Activated T-helper 17 cell treated with anti-CD3 and anti-CD28 coated beads, Interleukin-2, amount 50 U/mL, for 72 hours (primary cell): ENCODE results near the gene NPDC1. TPM values are rescaled to one million over a fixed set of nuclear protein-coding genes. Genes with fewer than 3 reads are reported as not detected.
"Not testable (repeated sequence)": the region's sequence is repeated elsewhere in the genome, so short reads cannot be mapped to it uniquely, and the experiment has no call there.

Experiments
- ATAC-seq: fragments of 150-1000 bp; cut with Tn5 transposase; replicated peaks from 2 replicates; pipeline ENCODE4 v1.10.0; 2021; ENCODE audit warnings: mild to moderate bottlenecking, moderate library complexity
- H3K27ac Mint-ChIP-seq: one replicate; pipeline ENCODE4 v1.8.0; 2022; ENCODE audit warnings: mixed read lengths
- H3K27me3 Mint-ChIP-seq: one replicate; pipeline ENCODE4 v1.8.0; 2022; ENCODE audit warnings: mixed read lengths
- H3K36me3 Mint-ChIP-seq: one replicate; pipeline ENCODE4 v1.8.0; 2022; ENCODE audit warnings: low read depth, mild to moderate bottlenecking, mixed read lengths
- H3K4me1 Mint-ChIP-seq: one replicate; pipeline ENCODE4 v1.8.0; 2022; ENCODE audit warnings: mixed read lengths
- H3K4me3 Mint-ChIP-seq: one replicate; pipeline ENCODE4 v1.8.0; 2022; ENCODE audit warnings: mild to moderate bottlenecking, mixed read lengths
- H3K9me3 Mint-ChIP-seq: one replicate; pipeline ENCODE4 v1.8.0; 2022; ENCODE audit warnings: mixed read lengths
- total RNA-seq, 2 donors: library from RNA; stranded (reverse); gene quantifications; one replicate each; pipeline ENCODE4 v1.2.3, GENCODE V29; 2022

Gene NPDC1
- total RNA-seq, 2 donors from 2014 or later, result 66.3 to 96.1 TPM

- Mint-ChIP-seq H3K9me3 (no peaks in the 10 kb centered on the region), H3K27ac (no peak overlapping the region)
- ATAC-seq, result no peak
Observed at GRCh38 chr9:137012694-137013570, 33.0 kb downstream of the NPDC1 start.

GRCh38 chr9:137011907-137012675 is 33.9 kb downstream of the NPDC1 start:
- no peaks in the 10 kb centered on the region for H3K9me3 Mint-ChIP-seq
- H3K36me3 Mint-ChIP-seq, result peaks cover 13% of the 10 kb centered on the region
- no peaks in the 10 kb centered on the region for H3K27me3 Mint-ChIP-seq
- no peak overlapping the region for H3K27ac Mint-ChIP-seq
- no peaks in the 10 kb centered on the region for H3K4me1 Mint-ChIP-seq
- no peak for ATAC-seq
- no peak overlapping the region for H3K4me3 Mint-ChIP-seq

More at GRCh38 chr9:137012694-137013570, 33.0 kb downstream of the NPDC1 start:
- Mint-ChIP-seq H3K27me3 (no peaks in the 10 kb centered on the region), H3K4me3 (no peak overlapping the region), H3K4me1 (no peaks in the 10 kb centered on the region), H3K36me3 (peaks cover 13% of the 10 kb centered on the region)

- ATAC-seq, result no peak
- Mint-ChIP-seq H3K9me3 (no peaks in the 10 kb centered on the region), H3K27ac (no peak overlapping the region), H3K27me3 (no peaks in the 10 kb centered on the region), H3K4me3 (no peak overlapping the region), H3K36me3 (peaks cover 8% of the 10 kb centered on the region), H3K4me1 (no peaks in the 10 kb centered on the region)
Observed at GRCh38 chr9:137011156-137011555, 34.8 kb downstream of the NPDC1 start.

GRCh38 chr9:137009938-137010732 is 35.8 kb downstream of the NPDC1 start:
- no peak overlapping the region for H3K4me3 Mint-ChIP-seq
- no peaks in the 10 kb centered on the region for H3K27me3 Mint-ChIP-seq
- H3K9me3 Mint-ChIP-seq, result no peaks in the 10 kb centered on the region
- no peak overlapping the region for H3K27ac Mint-ChIP-seq
- ATAC-seq, result no peak
- no peaks in the 10 kb centered on the region for H3K4me1 Mint-ChIP-seq
- peaks cover 8% of the 10 kb centered on the region for H3K36me3 Mint-ChIP-seq

- Mint-ChIP-seq H3K36me3 (peaks cover 8% of the 10 kb centered on the region), H3K9me3 (no peaks in the 10 kb centered on the region), H3K4me3 (no peak overlapping the region), H3K27me3 (no peaks in the 10 kb centered on the region), H3K27ac (no peak overlapping the region), H3K4me1 (no peaks in the 10 kb centered on the region)
- ATAC-seq, result no peak
Observed at GRCh38 chr9:137009217-137009616, 36.8 kb downstream of the NPDC1 start.

GRCh38 chr9:137008312-137008711 is 37.7 kb downstream of the NPDC1 start:
- no peaks in the 10 kb centered on the region for H3K27me3 Mint-ChIP-seq
- no peak overlapping the region for H3K4me3 Mint-ChIP-seq
- H3K36me3 Mint-ChIP-seq, result peaks cover 8% of the 10 kb centered on the region
- no peaks in the 10 kb centered on the region for H3K4me1 Mint-ChIP-seq
- no peaks in the 10 kb centered on the region for H3K9me3 Mint-ChIP-seq
- no peak overlapping the region for H3K27ac Mint-ChIP-seq
- no peak for ATAC-seq

- no peaks in the 10 kb centered on the region for H3K4me1 Mint-ChIP-seq
- H3K36me3 Mint-ChIP-seq, result peaks cover 8% of the 10 kb centered on the region
Observed at GRCh38 chr9:137007816-137008270, 38.1 kb downstream of the NPDC1 start.

GRCh38 chr9:137007108-137007815 is 38.7 kb downstream of the NPDC1 start:
- Mint-ChIP-seq H3K4me3 (no peak overlapping the region), H3K27ac (no peak overlapping the region), H3K27me3 (no peaks in the 10 kb centered on the region), H3K9me3 (no peaks in the 10 kb centered on the region), H3K36me3 (peaks cover 8% of the 10 kb centered on the region), H3K4me1 (no peaks in the 10 kb centered on the region)
- no peak for ATAC-seq

More at GRCh38 chr9:137007816-137008270, 38.1 kb downstream of the NPDC1 start:
- Mint-ChIP-seq H3K4me3 (no peak overlapping the region), H3K27me3 (no peaks in the 10 kb centered on the region), H3K9me3 (no peaks in the 10 kb centered on the region), H3K27ac (no peak overlapping the region)
- ATAC-seq, result no peak

- peak; percentile 61 for ATAC-seq
- Mint-ChIP-seq H3K4me1 (no peaks in the 10 kb centered on the region), H3K4me3 (no peak overlapping the region), H3K9me3 (no peaks in the 10 kb centered on the region), H3K27ac (no peak overlapping the region), H3K27me3 (no peaks in the 10 kb centered on the region), H3K36me3 (peaks cover 3% of the 10 kb centered on the region)
Observed at GRCh38 chr9:137006116-137007003, 39.6 kb downstream of the NPDC1 start.

- H3K4me1 Mint-ChIP-seq, H3K27ac Mint-ChIP-seq, H3K36me3 Mint-ChIP-seq, H3K4me3 Mint-ChIP-seq, ATAC-seq, H3K27me3 Mint-ChIP-seq, H3K9me3 Mint-ChIP-seq: not testable (repeated sequence)
Observed at GRCh38 chr9:137004285-137004684, 41.7 kb downstream of the NPDC1 start.

- no peak overlapping the region for H3K4me3 Mint-ChIP-seq
- H3K4me1 Mint-ChIP-seq, result peaks cover 18% of the 10 kb centered on the region
- no peak for ATAC-seq
- H3K27ac Mint-ChIP-seq, result no peak overlapping the region
- H3K36me3 Mint-ChIP-seq, result no peaks in the 10 kb centered on the region
- no peaks in the 10 kb centered on the region for H3K27me3 Mint-ChIP-seq
- no peaks in the 10 kb centered on the region for H3K9me3 Mint-ChIP-seq
Observed at GRCh38 chr9:137002646-137003041, 43.3 kb downstream of the NPDC1 start.

- no peak for ATAC-seq
- no peaks in the 10 kb centered on the region for H3K36me3 Mint-ChIP-seq
- no peaks in the 10 kb centered on the region for H3K27me3 Mint-ChIP-seq
- H3K9me3 Mint-ChIP-seq, result no peaks in the 10 kb centered on the region
- peaks cover 21% of the 10 kb centered on the region for H3K4me1 Mint-ChIP-seq
- H3K27ac Mint-ChIP-seq, result no peak overlapping the region
- H3K4me3 Mint-ChIP-seq, result no peak overlapping the region
Observed at GRCh38 chr9:137001857-137002645, 43.9 kb downstream of the NPDC1 start.
